Epithelial cell of prostate (primary cell): ENCODE data around the gene APBB1IP.
"Not testable (repeated sequence)": the region's sequence is repeated elsewhere in the genome, so short reads cannot be mapped to it uniquely, and the experiment has no call there.

Experiments used
- DNase-seq: peaks from one replicate; pipeline ENCODE4 v3.0.0-alpha.2; 2011; ENCODE audit warnings: low read depth, low spot score
- H3K27ac ChIP-seq: fragments of 450-650 bp; 2 replicates; pipeline ENCODE4 v1.5.1; 2017; ENCODE audit warnings: mild to moderate bottlenecking

The APBB1IP gene

GRCh38 chr10:26437637-26438461, at the start of gene APBB1IP:
Gene APBB1IP (plus strand): TSS chr10:26438341. CDS start chr10:26492327, 53,986 bp downstream.
- H3K27ac ChIP-seq, result no peak within 1 kb of the TSS
- DNase-seq, result no peak

- DNase-seq, result no peak
- no peak overlapping the region for H3K27ac ChIP-seq
Measured at GRCh38 chr10:26389533-26389932, 48.6 kb upstream of the APBB1IP start.

GRCh38 chr10:26391701-26392695, 46.1 kb upstream of the APBB1IP start:
- no peak overlapping the region for H3K27ac ChIP-seq
- DNase-seq, result no peak

GRCh38 chr10:26398353-26398752, 39.8 kb upstream of the APBB1IP start:
- DNase-seq, H3K27ac ChIP-seq: not testable (repeated sequence)

DNA sequence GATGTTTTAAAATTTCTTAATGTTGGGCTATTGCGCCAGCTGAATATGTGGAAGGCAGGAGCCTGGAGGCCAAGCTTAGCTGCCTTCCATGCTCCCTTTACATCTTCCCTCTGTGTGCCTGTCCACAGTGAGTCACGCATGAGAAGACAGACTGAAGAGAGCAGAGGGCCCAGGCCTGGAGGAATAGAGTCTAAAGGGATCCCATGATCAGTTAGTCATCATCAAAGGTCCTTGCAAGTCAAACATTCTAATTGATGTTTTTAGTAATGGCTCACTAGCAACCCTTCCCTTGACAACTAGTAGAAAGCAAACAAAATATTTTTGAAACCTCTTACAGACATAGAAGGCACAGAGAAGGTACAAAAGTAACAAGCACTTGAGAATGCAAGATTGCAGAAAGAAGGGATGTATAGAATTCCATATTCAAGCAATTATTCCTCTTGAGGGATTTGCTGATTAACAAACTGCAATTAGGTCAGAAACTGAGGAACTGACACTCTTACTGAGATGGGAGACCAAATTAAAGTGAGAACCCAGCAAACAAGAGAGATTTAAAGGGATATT, 30.7 kb upstream of the APBB1IP start:
- H3K27ac ChIP-seq, result no peak overlapping the region
- no peak for DNase-seq

DNA sequence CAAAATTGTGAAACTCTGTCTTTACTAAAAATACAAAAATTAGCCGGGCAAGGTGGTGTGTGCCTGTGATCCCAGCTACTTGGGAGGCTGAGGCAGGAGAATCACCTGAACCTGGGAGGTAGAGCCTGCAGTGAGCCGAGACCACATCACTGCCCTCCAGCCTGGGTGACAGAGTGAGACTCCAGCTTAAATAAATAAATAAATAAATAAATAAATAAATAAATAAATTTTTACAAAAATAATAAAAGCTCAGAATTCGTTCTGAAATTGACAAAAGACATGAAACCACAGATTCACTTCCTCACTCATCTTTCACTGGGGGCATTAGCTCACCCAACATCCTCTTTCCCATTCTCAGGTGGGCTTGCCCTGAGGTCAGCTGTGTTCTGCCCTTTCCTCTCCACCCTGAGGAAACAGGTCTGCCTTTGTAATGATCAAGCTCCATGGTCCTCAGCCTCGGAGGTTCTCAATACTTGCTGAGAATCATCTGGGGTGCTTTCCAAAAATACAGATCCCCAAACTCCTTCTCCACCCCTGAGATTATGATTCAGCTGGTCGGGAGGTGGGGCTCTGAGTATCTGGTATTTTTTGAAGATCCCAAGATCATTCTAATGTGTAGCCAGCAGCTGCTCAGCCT, 29.2 kb upstream of the APBB1IP start:
- no peak overlapping the region for H3K27ac ChIP-seq

DNA sequence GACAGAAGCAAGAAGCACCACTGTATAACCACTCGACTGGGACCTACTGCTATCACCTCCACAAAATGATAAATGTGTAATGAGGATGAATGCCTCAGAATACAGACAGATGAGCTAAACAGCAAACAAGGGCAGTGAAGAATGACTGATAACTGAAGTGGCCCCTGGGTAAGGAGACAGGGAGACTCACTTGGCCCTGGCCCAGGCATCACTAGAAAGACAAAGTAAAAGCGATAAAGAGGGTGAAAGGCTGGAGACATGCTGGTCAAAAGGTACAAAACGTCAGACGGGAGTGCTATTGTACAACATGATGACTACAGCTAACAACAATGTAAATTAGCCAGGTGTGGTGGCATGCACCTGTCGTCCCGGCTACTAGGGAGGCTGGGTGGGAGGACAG, 27.8 kb upstream of the APBB1IP start:
- no peak for DNase-seq
- H3K27ac ChIP-seq, result no peak overlapping the region

More for the DNA sequence above, 29.2 kb upstream of the APBB1IP start:
- no peak for DNase-seq

DNA sequence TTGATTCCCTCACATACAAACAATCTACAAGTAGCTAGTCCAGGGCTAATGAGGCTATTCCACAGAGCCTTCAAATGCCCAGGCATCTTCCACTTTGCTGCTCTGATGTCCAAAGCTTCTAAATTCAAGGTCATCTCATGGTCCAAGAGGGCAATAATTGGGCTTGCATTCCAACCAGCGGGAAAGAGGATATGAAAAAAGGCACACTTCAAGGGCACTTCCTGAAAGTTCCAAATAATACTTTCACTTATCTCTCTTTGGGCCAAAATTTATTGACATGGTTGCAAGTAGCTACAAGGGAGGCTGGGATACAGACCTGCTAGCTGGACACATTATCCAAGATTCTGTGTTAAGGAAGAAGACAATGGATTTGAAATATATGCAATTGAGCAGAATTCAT, 25.2 kb upstream of the APBB1IP start:
- no peak for DNase-seq
- H3K27ac ChIP-seq, result no peak overlapping the region

DNA sequence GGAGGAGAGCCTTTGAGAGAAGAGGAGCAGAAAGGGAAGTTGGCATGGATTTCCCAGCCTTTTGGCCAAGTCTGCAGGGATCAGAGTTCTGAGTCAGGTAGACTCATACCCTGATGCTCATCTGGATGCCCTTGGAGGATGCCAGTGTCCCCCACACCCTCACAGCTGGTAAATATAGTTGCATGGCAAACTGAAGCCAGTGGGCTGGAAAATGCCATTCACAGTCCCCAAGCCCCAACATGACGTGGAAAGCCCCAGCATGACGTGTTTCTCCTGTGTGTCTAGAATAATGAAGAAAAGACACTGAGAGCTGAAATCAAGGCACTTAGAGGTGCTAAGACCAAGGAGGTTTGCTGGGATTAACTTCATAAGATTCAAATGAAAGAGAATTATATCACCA, 24.8 kb upstream of the APBB1IP start:
- DNase-seq, result no peak
- no peak overlapping the region for H3K27ac ChIP-seq

- no peak overlapping the region for H3K27ac ChIP-seq
- no peak for DNase-seq
Measured at GRCh38 chr10:26417136-26417535, 21.0 kb upstream of the APBB1IP start.

DNA sequence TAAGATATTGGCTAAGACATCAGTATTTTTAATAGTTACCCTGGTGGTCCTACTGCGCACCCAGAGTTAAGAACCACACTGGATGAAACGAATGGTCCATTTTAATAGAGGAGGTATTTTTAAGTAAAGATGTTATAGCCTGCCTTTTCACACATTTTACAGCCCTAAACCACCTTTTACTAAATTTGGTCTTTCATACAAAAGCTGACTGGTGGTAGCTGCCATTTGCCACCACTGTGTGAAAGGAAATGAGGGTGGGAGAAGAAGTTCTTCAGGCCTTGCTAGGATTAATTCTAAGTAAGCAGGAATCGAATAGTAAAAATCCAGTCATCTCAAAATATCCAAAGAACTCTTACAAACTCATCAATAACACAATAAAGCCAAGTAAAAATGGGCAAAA, 15.2 kb upstream of the APBB1IP start:
- no peak overlapping the region for H3K27ac ChIP-seq
- DNase-seq, result no peak

GRCh38 chr10:26423722-26424121, 14.4 kb upstream of the APBB1IP start:
- H3K27ac ChIP-seq, result no peak overlapping the region
- no peak for DNase-seq

DNA sequence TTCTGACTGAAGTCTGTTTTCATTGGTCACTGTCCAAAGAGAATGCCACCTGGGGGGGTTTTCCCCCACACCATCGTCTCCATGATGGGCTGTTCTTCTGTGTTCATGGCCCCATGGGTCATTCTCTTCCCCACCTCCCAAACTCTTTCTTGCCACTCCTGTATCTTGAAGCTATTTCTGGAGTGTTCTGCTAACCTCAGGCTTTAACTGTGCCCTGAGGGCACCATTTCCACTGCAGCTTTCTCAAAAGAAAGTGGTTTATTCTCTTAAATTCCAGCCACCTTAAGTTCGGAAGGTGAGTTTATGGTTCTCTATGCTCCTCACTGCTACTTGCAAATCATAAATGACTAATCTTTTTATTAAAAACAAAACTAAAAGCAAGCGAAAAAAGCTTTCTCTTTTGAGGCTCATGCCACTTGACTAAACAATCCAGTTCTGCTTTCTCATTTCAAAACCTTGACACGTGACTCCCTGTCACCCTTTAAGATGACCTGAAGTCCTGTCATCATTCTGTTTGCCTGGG, 7.4 kb upstream of the APBB1IP start:
- DNase-seq, result no peak
- H3K27ac ChIP-seq, result no peak overlapping the region

DNA sequence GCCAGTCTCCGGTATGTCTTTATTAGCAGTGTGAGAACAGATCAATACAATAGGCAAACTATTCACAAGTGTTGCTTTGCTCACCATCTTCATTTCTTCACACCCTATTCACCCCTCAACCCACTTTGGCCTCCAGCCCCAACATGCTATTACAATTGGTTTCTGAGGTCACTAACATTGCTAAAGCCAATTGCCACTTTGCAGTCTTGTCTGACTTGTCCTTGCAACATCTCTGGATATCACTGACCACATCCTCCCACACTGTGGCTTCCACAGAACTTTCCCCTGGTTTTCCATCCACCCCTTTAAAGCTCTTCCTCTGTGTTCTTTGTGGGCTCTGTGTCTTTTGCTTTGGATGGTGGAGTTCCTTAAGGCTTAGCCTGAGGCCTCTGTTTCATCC, 5.2 kb upstream of the APBB1IP start:
- no peak for DNase-seq
- H3K27ac ChIP-seq, result no peak overlapping the region

- H3K27ac ChIP-seq, result no peak overlapping the region
- no peak for DNase-seq
Measured at GRCh38 chr10:26435852-26436251, 2.3 kb upstream of the APBB1IP start.

GRCh38 chr10:26436848-26437247, 1.3 kb upstream of the APBB1IP start:
- DNase-seq, result no peak
- H3K27ac ChIP-seq, result no peak overlapping the region

DNA sequence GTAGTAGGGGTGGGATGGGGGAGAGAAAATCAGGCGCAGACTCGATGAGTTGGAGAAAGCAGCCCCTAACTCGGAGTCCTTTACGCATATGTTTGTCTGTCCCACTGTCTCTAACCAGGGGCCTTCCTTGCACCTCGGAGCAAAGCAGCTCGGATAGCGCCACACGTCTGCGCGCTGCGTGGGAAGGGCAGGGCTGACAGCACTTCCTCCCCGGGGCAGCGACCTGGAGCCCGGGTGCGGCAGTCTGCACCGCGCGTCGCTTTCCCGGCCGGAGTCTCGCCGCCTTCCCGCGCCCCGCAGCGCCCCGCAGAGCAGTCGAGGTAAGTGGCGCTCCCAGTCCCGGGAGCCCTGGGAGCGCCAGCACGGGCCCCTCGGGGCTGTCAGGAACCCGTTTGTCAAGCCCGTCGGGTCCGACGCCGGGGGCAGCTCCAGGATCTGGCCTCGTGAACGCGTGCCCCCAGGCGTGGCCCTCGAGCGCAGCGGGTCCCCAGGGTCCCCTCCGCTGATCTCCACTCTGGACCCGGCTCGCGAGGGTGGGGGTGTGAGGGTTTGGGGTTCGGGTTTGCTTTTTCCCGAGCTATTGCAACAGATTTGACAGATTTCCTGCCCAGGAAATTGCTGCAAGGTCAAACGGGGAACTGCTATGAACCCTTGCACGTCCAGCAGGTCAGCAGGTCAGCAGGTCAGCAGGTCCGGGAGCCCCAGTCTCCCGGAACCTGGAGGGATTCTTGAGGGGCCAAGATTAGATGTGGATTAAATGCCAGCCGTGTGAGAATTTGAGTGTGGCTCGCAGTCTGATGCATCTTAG, 597 bp downstream of the APBB1IP start:
- DNase-seq, result no peak
- H3K27ac ChIP-seq, result no peak overlapping the region

- H3K27ac ChIP-seq, result no peak overlapping the region
Measured at GRCh38 chr10:26439406-26440087, 1.4 kb downstream of the APBB1IP start.

GRCh38 chr10:26440088-26440470, 1.9 kb downstream of the APBB1IP start:
- no peak overlapping the region for H3K27ac ChIP-seq
- DNase-seq, result no peak

More at GRCh38 chr10:26439406-26440087, 1.4 kb downstream of the APBB1IP start:
- DNase-seq, result no peak
